GM12878 (cell line): ENCODE measurements around the gene FAM234B. TPM values are rescaled to one million over a fixed set of nuclear protein-coding genes. Genes with fewer than 3 reads are reported as not detected.

Experiments
- ATAC-seq: fragments of 200-7000 bp; cut with Tn5 transposase; 3 replicates; pipeline ENCODE4 v1.9.1; 2020; ENCODE audit warnings: mild to moderate bottlenecking, moderate library complexity
- BruUV-seq: library from RNA; stranded (reverse); fragments of 400-500 nt; replicated peaks from 2 replicates; lab custom pipeline; 2021; lab: Mats Ljungman, UMichigan
- CTCF ChIA-PET: fragments of 300-600 bp; sonication (Branson Sonifier 250); formaldehyde crosslinking; extraction: SDS; loops from one replicate; lab custom pipeline; 2021; ENCODE audit warnings: inconsistent platforms; lab: Yijun Ruan, JAX
- POLR2A ChIA-PET: fragments of 350-600 bp; formaldehyde crosslinking; extraction: SDS; loops from one replicate; lab custom pipeline; 2021; ENCODE audit warnings: inconsistent platforms; lab: Charles Lee
- RAD21 ChIA-PET: fragments of 300-600 bp; sonication (Branson Sonifier 250); formaldehyde crosslinking; loops from one replicate; lab custom pipeline; 2023; ENCODE audit warnings: antibody characterized with exemption; ENCODE audit not compliant: unreplicated experiment; lab: Charles Lee
- SMC1A ChIA-PET: fragments of 300-600 bp; sonication (Branson Sonifier 250); formaldehyde crosslinking; loops from one replicate; lab custom pipeline; 2023; ENCODE audit not compliant: unreplicated experiment, uncharacterized antibody; lab: Charles Lee
- DNase-seq: peaks from one replicate; pipeline ENCODE4 v3.0.0-alpha.2; 2011; ENCODE audit warnings: low read depth, low spot score
- FAIRE-seq: peaks from 3 replicates; lab custom pipeline; 2011; peaks lifted over from hg19 to GRCh38; lab: Jason Lieb, UNC
- H2AFZ ChIP-seq: 2 replicates; pipeline ENCODE4 v1.6.0; 2011; ENCODE audit warnings: low read depth, low read length, control low read depth; ENCODE audit not compliant: control insufficient read depth
- H3K27ac ChIP-seq: 2 replicates; pipeline ENCODE4 v1.5.1; 2011; ENCODE audit warnings: control low read depth; ENCODE audit not compliant: control insufficient read depth, insufficient read depth
- H3K27me3 ChIP-seq, 2 experiments: replicated peaks in 1 of 2; 2 replicates each; pipeline versions ENCODE4 v1.6.0 to v1.6.1; 2011; ENCODE audit warnings: low read length in 1 of 2; ENCODE audit not compliant: control insufficient read depth in 2 of 2, insufficient read depth in 2 of 2
- H3K36me3 ChIP-seq, 2 experiments: 2 replicates each; pipeline ENCODE4 v1.5.1; 2011; ENCODE audit warnings: low read length in 1 of 2; ENCODE audit not compliant: control insufficient read depth in 2 of 2, insufficient read depth in 2 of 2
- H3K4me1 ChIP-seq: 2 replicates; pipeline ENCODE4 v1.6.1; 2011; ENCODE audit warnings: mild to moderate bottlenecking, low read length, moderate library complexity, mixed read lengths; ENCODE audit not compliant: control insufficient read depth, insufficient read depth
- H3K4me2 ChIP-seq: 2 replicates; pipeline ENCODE4 v1.6.0; 2011; ENCODE audit warnings: control low read depth; ENCODE audit not compliant: control insufficient read depth, insufficient read depth
- H3K4me3 ChIP-seq: fragments of 200-600 bp; sonication (generic); 2 replicates; pipeline ENCODE4 v1.5.1; 2016
- H3K79me2 ChIP-seq: 2 replicates; pipeline ENCODE4 v1.6.0; 2011; ENCODE audit warnings: low read length; ENCODE audit not compliant: control insufficient read depth, insufficient read depth
- H3K9ac ChIP-seq: 2 replicates; pipeline ENCODE4 v1.8.0; 2011; ENCODE audit warnings: low read length, control low read depth, mixed read lengths; ENCODE audit not compliant: control insufficient read depth, insufficient read depth
- H3K9me3 ChIP-seq: replicated peaks from 3 replicates; pipeline ENCODE4 v1.5.1; 2011; ENCODE audit warnings: mild to moderate bottlenecking, low read length; ENCODE audit not compliant: control insufficient read depth, insufficient read depth
- H4K20me1 ChIP-seq: 2 replicates; pipeline ENCODE4 v1.6.0; 2011; ENCODE audit not compliant: control insufficient read depth, insufficient read depth
- ATF7 ChIP-seq: fragments of 450-650 bp; IDR thresholded peaks from 2 replicates; pipeline ENCODE4 v1.6.1; 2016; ENCODE audit warnings: low read depth, mild to moderate bottlenecking
- BACH1 ChIP-seq: fragments of 450-650 bp; IDR thresholded peaks from 2 replicates; pipeline ENCODE4 v1.6.1; 2017; ENCODE audit warnings: mild to moderate bottlenecking, borderline replicate concordance
- BHLHE40 ChIP-seq, 2 experiments: fragments of 450-650 bp in 1 of 2; IDR thresholded peaks; 2 replicates each; pipeline ENCODE4 v1.6.1; 2011 to 2017; ENCODE audit warnings: low read depth in 2 of 2, borderline replicate concordance in 1 of 2, improper control_type of control experiment in 1 of 2, low read length in 1 of 2, mild to moderate bottlenecking in 1 of 2
- CHD2 ChIP-seq: IDR thresholded peaks from 2 replicates; pipeline ENCODE4 v1.6.1; 2011; ENCODE audit warnings: low read depth, low read length, improper control_type of control experiment, borderline replicate concordance
- ETV6 ChIP-seq, 2 experiments: fragments of 450-650 bp in 1 of 2; IDR thresholded peaks in 1 of 2; conservative IDR thresholded peaks in 1 of 2; 2 replicates each; pipeline ENCODE4 v1.6.1; 2014; ENCODE audit warnings: antibody characterized with exemption in 1 of 2, borderline replicate concordance in 1 of 2, low read depth in 1 of 2, mild to moderate bottlenecking in 1 of 2, moderate library complexity in 1 of 2
- FOS ChIP-seq: IDR thresholded peaks from 3 replicates; pipeline ENCODE4 v1.6.1; 2011; ENCODE audit warnings: borderline replicate concordance; ENCODE audit not compliant: insufficient read length; ENCODE audit errors: extremely low read depth
- HDAC6 ChIP-seq: fragments of 200-600 bp; sonication (generic); IDR thresholded peaks from one replicate; pipeline ENCODE4 v1.8.0; 2017; ENCODE audit warnings: antibody characterized with exemption; ENCODE audit not compliant: unreplicated experiment
- IKZF2 ChIP-seq, 2 experiments: fragments of 450-650 bp; IDR thresholded peaks; 2 replicates each; pipeline ENCODE4 v1.6.1; 2017; ENCODE audit warnings: mild to moderate bottlenecking in 2 of 2, moderate library complexity in 2 of 2
- MTA3 ChIP-seq: IDR thresholded peaks from 2 replicates; pipeline ENCODE4 v1.6.1; 2012; ENCODE audit warnings: low read length, inconsistent platforms, borderline replicate concordance
- NBN ChIP-seq: fragments of 450-650 bp; IDR thresholded peaks from 2 replicates; pipeline ENCODE4 v1.6.1; 2016
- NFYB ChIP-seq: IDR thresholded peaks from 2 replicates; pipeline ENCODE4 v1.6.1; 2011; ENCODE audit warnings: low read depth, mild to moderate bottlenecking, low read length, improper control_type of control experiment, moderate library complexity; ENCODE audit not compliant: insufficient read depth
- POLR2AphosphoS5 ChIP-seq: IDR thresholded peaks from 2 replicates; pipeline ENCODE4 v1.6.1; 2011; ENCODE audit warnings: mild to moderate bottlenecking, low read length, inconsistent platforms
- RELA ChIP-seq: fragments of 450-650 bp; IDR thresholded peaks from 2 replicates; pipeline ENCODE4 v1.8.0; 2014; ENCODE audit warnings: borderline replicate concordance; ENCODE audit not compliant: partially characterized antibody
- RFX5 ChIP-seq: IDR thresholded peaks from 2 replicates; pipeline ENCODE4 v1.6.1; 2011; ENCODE audit warnings: low read depth, low read length, improper control_type of control experiment
- TBL1XR1 ChIP-seq: IDR thresholded peaks from 2 replicates; pipeline ENCODE4 v1.6.1; 2012; ENCODE audit warnings: low read depth, low read length, improper control_type of control experiment
- USF1 ChIP-seq: IDR thresholded peaks from 2 replicates; pipeline ENCODE4 v1.6.1; 2011; ENCODE audit warnings: borderline replicate concordance, low read depth, mild to moderate bottlenecking, moderate library complexity, mixed read lengths, low read length; ENCODE audit not compliant: insufficient read depth; ENCODE audit errors: extremely low read length
- WGBS: methylation state at CpG from one replicate; pipeline ENCODE4 v1.1.6; 2016; ENCODE audit warnings: low lambda C conversion rate; ENCODE audit not compliant: insufficient replicate concordance, insufficient coverage; ENCODE audit errors: missing lambda C conversion rate; 5-methylcytosine and 5-hydroxymethylcytosine counted together
- in situ Hi-C: fragments of 300-500 bp; cut with MboI; formaldehyde crosslinking; loops from 9 replicates; pipeline ENCODE4 v1.14.3; 2018; ENCODE audit warnings: mixed read lengths
- intact Hi-C: fragments of 100-400 bp; cut with micrococcal nuclease; formaldehyde crosslinking; loops from one replicate; pipeline ENCODE4 v1.14.2; 2022; ENCODE audit not compliant: unreplicated experiment
- polyA plus RNA-seq, 11 experiments: library from polyadenylated mRNA; depleted of rRNA in 4 of 11; unstranded in 6 of 11; stranded (reverse) in 5 of 11; fragments of >200 nt; fragmentation: Nextera tagmentation in 4 of 11; fragmentation: Illumina TruSeq in 1 of 11; extraction: Ambion mirVana in 4 of 11; extraction: Trizol in 1 of 11; gene quantifications; 1 replicate in 1 of 11; 2 replicates in 10 of 11; pipeline versions ENCODE4 v1.2.1 to v1.2.3, GENCODE V29; 2011 to 2016; ENCODE audit warnings: inconsistent platforms in 2 of 11, missing spikeins in 2 of 11, low read depth in 1 of 11
- total RNA-seq, 4 experiments: library from RNA; depleted of rRNA in 3 of 4; stranded (reverse); fragments of >200 nt in 3 of 4; fragmentation: Illumina TruSeq in 1 of 4; extraction: Trizol in 1 of 4; gene quantifications; 2 replicates each; pipeline versions ENCODE4 v1.2.1 to v1.2.3, GENCODE V29; 2013 to 2021

The FAM234B gene
- total and polyA plus RNA-seq, 10 of the 15 experiments (the other 5 are each of a cell fraction or from before 2014, with no cell fraction given) = 0.09 to 2.8 (median 0.18) TPM

- H3K4me3 ChIP-seq = no peak overlapping the region
- FAIRE-seq = no peak
- peaks cover 8% of the 10 kb centered on the region for H3K4me1 ChIP-seq
- WGBS = 92% methylated on average over 16 of the region's 16 CpGs
- peaks cover 12% of the 10 kb centered on the region in 2 experiments for H3K27me3 ChIP-seq
- no peak overlapping the region for H3K4me2 ChIP-seq
- H2AFZ ChIP-seq = no peak overlapping the region
- H4K20me1 ChIP-seq = no peaks in the 10 kb centered on the region; the same call in 1 of the 2 replicates
- H3K27ac ChIP-seq = no peak overlapping the region
- DNase-seq = no peak
- no peak for ATAC-seq
- no peaks in the 10 kb centered on the region for H3K36me3 ChIP-seq
- intact Hi-C loops = no loop called here
- ChIA-PET RAD21 (no interaction called here), CTCF (no interaction called here), POLR2A (no interaction called here), SMC1A (no interaction called here)
- no peak overlapping the region for H3K9ac ChIP-seq
- in situ Hi-C loops = no loop called here
- H3K79me2 ChIP-seq = no peaks in the 10 kb centered on the region
- BruUV-seq = no TSS peak
- H3K9me3 ChIP-seq = no peaks in the 10 kb centered on the region; the same call in 2 of the 3 replicates
- TF ChIP-seq NBN (no peak), ATF7 (no peak), ETV6 (conservative IDR thresholded peaks at IDR 0.05 in 1 of 2, IDR thresholded peaks at IDR 0.05 in 1 of 2; ENCODE audit: borderline replicate concordance in 1 of 2, low read depth in 1 of 2) (no peak)
Observed at GRCh38 chr12:13001775-13002040, 42.5 kb upstream of the FAM234B start.

GRCh38 chr12:13002301-13003097 is 41.7 kb upstream of the FAM234B start:
- WGBS = 72% methylated on average over 10 of the region's 10 CpGs
- SMC1A ChIA-PET = no interaction called here
- no peak overlapping the region for H3K27ac ChIP-seq
- intact Hi-C loops = no loop called here
- H3K9ac ChIP-seq = no peak overlapping the region
- peaks cover 11 to 12% of the 10 kb centered on the region in 2 experiments for H3K27me3 ChIP-seq
- no peak overlapping the region for H3K4me2 ChIP-seq
- no peak for DNase-seq
- no peaks in the 10 kb centered on the region for H3K79me2 ChIP-seq
- peaks cover 8% of the 10 kb centered on the region for H3K4me1 ChIP-seq
- ATAC-seq = no peak
- H3K9me3 ChIP-seq = no peaks in the 10 kb centered on the region; the same call in 2 of the 3 replicates
- H2AFZ ChIP-seq = no peak overlapping the region
- no peaks in the 10 kb centered on the region for H3K36me3 ChIP-seq
- H4K20me1 ChIP-seq = no peaks in the 10 kb centered on the region; the same call in 1 of the 2 replicates
- CTCF ChIA-PET = no interaction called here
- no peak for FAIRE-seq
- in situ Hi-C loops = no loop called here
- POLR2A ChIA-PET = no interaction called here
- RAD21 ChIA-PET = no interaction called here
- no peak overlapping the region for H3K4me3 ChIP-seq
- BruUV-seq = no TSS peak
- TF ChIP-seq POLR2AphosphoS5 (no peak), IKZF2 (IDR thresholded peaks at IDR 0.05) (no peak), RFX5 (no peak), TBL1XR1 (no peak), BHLHE40 (IDR thresholded peaks at IDR 0.05; ENCODE audit: borderline replicate concordance in 1 of 2, low read depth in 2 of 2, low read length in 1 of 2) (no peak), USF1 (no peak), MTA3 (no peak), BACH1 (no peak), CHD2 (no peak), HDAC6 (no peak), RELA (no peak), NFYB (no peak), FOS (no peak)
